CD14-positive monocyte (primary cell): Measurements from ENCODE around the gene HTRA3. TPM values are rescaled to one million over a fixed set of nuclear protein-coding genes. Genes with fewer than 3 reads are reported as not detected.

Experiments used
- DNase-seq, 3 donors: peaks; one replicate each; pipeline ENCODE4 v3.0.0-alpha.2; 2011 to 2022
- H2AFZ ChIP-seq: 2 replicates; pipeline ENCODE4 v1.6.0; 2012; ENCODE audit warnings: mild to moderate bottlenecking, low read depth, low read length, inconsistent platforms; ENCODE audit not compliant: insufficient read depth, poor library complexity, severe bottlenecking
- H3K27ac ChIP-seq, 2 donors: 1 replicate in 1 of 2; 2 replicates in 1 of 2; pipeline ENCODE4 v1.5.1; 2012 to 2013; ENCODE audit warnings: low read length in 2 of 2, control low read depth in 1 of 2, inconsistent platforms in 1 of 2, low read depth in 1 of 2, mild to moderate bottlenecking in 1 of 2
- H3K27me3 ChIP-seq, 2 donors: one replicate each; pipeline versions ENCODE4 v1.6.0 to v1.6.1; 2011 to 2013; ENCODE audit warnings: low read length in 2 of 2; ENCODE audit not compliant: control insufficient read depth in 2 of 2, insufficient read depth in 2 of 2
- H3K36me3 ChIP-seq, 2 donors: replicated peaks in 1 of 2; 1 replicate in 1 of 2; 2 replicates in 1 of 2; pipeline versions ENCODE4 v1.5.1 to v1.6.1; 2012 to 2013; ENCODE audit warnings: low read length in 2 of 2, control low read depth in 1 of 2, inconsistent platforms in 1 of 2, mild to moderate bottlenecking in 1 of 2; ENCODE audit not compliant: insufficient read depth in 2 of 2, control insufficient read depth in 1 of 2
- H3K4me1 ChIP-seq, 2 donors: 1 replicate in 1 of 2; 2 replicates in 1 of 2; pipeline versions ENCODE4 v1.5.1 to v1.6.1; 2012 to 2013; ENCODE audit warnings: low read length in 2 of 2, control low read depth in 1 of 2, inconsistent platforms in 1 of 2, mild to moderate bottlenecking in 1 of 2, moderate library complexity in 1 of 2; ENCODE audit not compliant: insufficient read depth in 2 of 2, control insufficient read depth in 1 of 2
- H3K4me2 ChIP-seq: replicated peaks from 2 replicates; pipeline ENCODE3; 2012; ENCODE audit warnings: low read length, moderate library complexity, mild to moderate bottlenecking; ENCODE audit not compliant: poor library complexity, severe bottlenecking; ENCODE audit errors: extremely low read depth
- H3K4me3 ChIP-seq, 3 experiments: fragments of 200-600 bp in 1 of 3; sonication (generic) in 1 of 3; replicated peaks in 1 of 3; 1 replicate in 2 of 3; 2 replicates in 1 of 3; pipeline ENCODE4 v1.5.1; 2011 to 2013; ENCODE audit warnings: low read length in 3 of 3, mild to moderate bottlenecking in 3 of 3, control low read depth in 2 of 3, low read depth in 2 of 3, inconsistent platforms in 1 of 3, moderate library complexity in 1 of 3
- H3K79me2 ChIP-seq: 2 replicates; pipeline ENCODE4 v1.6.0; 2012; ENCODE audit warnings: mild to moderate bottlenecking, control low read depth, inconsistent platforms, low read length, moderate library complexity; ENCODE audit not compliant: insufficient read depth
- H3K9ac ChIP-seq: 2 replicates; pipeline ENCODE4 v1.6.0; 2017; ENCODE audit warnings: low read length, mild to moderate bottlenecking; ENCODE audit not compliant: insufficient read depth, poor library complexity, severe bottlenecking
- H3K9me3 ChIP-seq, 2 donors: replicated peaks in 1 of 2; 1 replicate in 1 of 2; 2 replicates in 1 of 2; pipeline versions ENCODE4 v1.5.1 to v1.6.1; 2012 to 2013; ENCODE audit warnings: low read length in 2 of 2, control low read depth in 1 of 2; ENCODE audit not compliant: control insufficient read depth in 1 of 2, insufficient read depth in 1 of 2
- H4K20me1 ChIP-seq: 2 replicates; pipeline ENCODE4 v1.6.0; 2012; ENCODE audit warnings: mild to moderate bottlenecking, low read length, control low read depth, moderate library complexity; ENCODE audit not compliant: insufficient read depth
- H3K27ac Mint-ChIP-seq, 7 donors: one replicate each; pipeline ENCODE4 v1.8.0; 2020; ENCODE audit warnings: mild to moderate bottlenecking in 7 of 7, mixed read lengths in 7 of 7, moderate library complexity in 6 of 7, inconsistent platforms in 2 of 7
- H3K27me3 Mint-ChIP-seq, 3 donors: one replicate each; pipeline ENCODE4 v1.8.0; 2021 to 2022; ENCODE audit warnings: low read depth in 3 of 3, mild to moderate bottlenecking in 3 of 3, mixed read lengths in 3 of 3, moderate library complexity in 3 of 3, inconsistent platforms in 1 of 3
- H3K36me3 Mint-ChIP-seq, 2 donors: one replicate each; pipeline ENCODE4 v1.8.0; 2020; ENCODE audit warnings: mixed read lengths in 2 of 2, inconsistent platforms in 1 of 2, mild to moderate bottlenecking in 1 of 2
- H3K4me1 Mint-ChIP-seq: one replicate; pipeline ENCODE4 v1.8.0; 2020; ENCODE audit warnings: mild to moderate bottlenecking, mixed read lengths
- H3K4me3 Mint-ChIP-seq, 2 donors: one replicate each; pipeline ENCODE4 v1.8.0; 2020; ENCODE audit warnings: mild to moderate bottlenecking in 2 of 2, mixed read lengths in 2 of 2, moderate library complexity in 1 of 2
- H3K9me3 Mint-ChIP-seq, 7 donors: one replicate each; pipeline ENCODE4 v1.8.0; 2020 to 2022; ENCODE audit warnings: mixed read lengths in 7 of 7, mild to moderate bottlenecking in 6 of 7, moderate library complexity in 6 of 7, inconsistent platforms in 2 of 7
- CTCF ChIP-seq: fragments of 200-600 bp; IDR thresholded peaks from one replicate; pipeline ENCODE4 v1.8.0; 2022; ENCODE audit warnings: antibody characterized with exemption, mild to moderate bottlenecking
- WGBS: methylation state at CpG from one replicate; pipeline ENCODE4 v1.1.5; 2013; ENCODE audit warnings: missing lambda C conversion rate; ENCODE audit not compliant: insufficient coverage; 5-methylcytosine and 5-hydroxymethylcytosine counted together
- intact Hi-C, 2 donors: fragments of 100-400 bp; cut with micrococcal nuclease; formaldehyde crosslinking; loops; one replicate each; pipeline versions ENCODE4 v1.15.0 to v1.15.1; 2023
- polyA plus RNA-seq, 3 donors: library from polyadenylated mRNA; depleted of rRNA in 1 of 3; unstranded in 2 of 3; stranded (reverse) in 1 of 3; fragments of 300-500 nt in 2 of 3; fragments of >200 nt in 1 of 3; fragmentation: Illumina TruSeq in 2 of 3; gene quantifications; 1 replicate in 2 of 3; 2 replicates in 1 of 3; pipeline ENCODE4 v1.2.3, GENCODE V29; 2012 to 2021

HTRA3 gene
- polyA plus RNA-seq, 3 donors: not detected

- Histone ChIP-seq H3K4me3 (no peak overlapping the region), H3K9me3 (peaks cover 0 to 3% of the 10 kb centered on the region in 2 donors), H3K4me2 (no peak overlapping the region), H3K4me1 (peaks cover 0 to 6% of the 10 kb centered on the region in 2 donors), H4K20me1 (no peaks in the 10 kb centered on the region), H3K9ac (no peak overlapping the region), H3K79me2 (no peaks in the 10 kb centered on the region), H3K27ac (no peak overlapping the region), H3K27me3 (no peaks in the 10 kb centered on the region), H2AFZ (no peak overlapping the region), H3K36me3 (no peaks in the 10 kb centered on the region)
- Mint-ChIP-seq H3K27me3 (peaks cover 0 to under 1% (median 0%) of the 10 kb centered on the region in 3 donors), H3K36me3 (no peaks in the 10 kb centered on the region), H3K4me1 (peaks cover 16% of the 10 kb centered on the region), H3K4me3 (no peak overlapping the region), H3K27ac (peak overlapping the region in 1 of 7 donors; percentile 10), H3K9me3 (peaks cover 5 to 16% (median 10%) of the 10 kb centered on the region in 7 donors)
- 44% methylated on average over 3 of the region's 7 CpGs for WGBS
- intact Hi-C loops: no loop called here
- DNase-seq: peak in 1 of 3 donors; percentile 55
- no peak for TF ChIP-seq CTCF
Observed at GRCh38 chr4:8336412-8337075, 67.0 kb downstream of the HTRA3 start.

GRCh38 chr4:8338351-8338961, 68.9 kb downstream of the HTRA3 start:
- H3K4me3 ChIP-seq: no peak overlapping the region
- H3K9me3 ChIP-seq: peaks cover 0 to 3% of the 10 kb centered on the region in 2 donors
- no peak overlapping the region for H3K27ac ChIP-seq
- H3K27me3 ChIP-seq: no peaks in the 10 kb centered on the region
- H3K4me2 ChIP-seq: no peak overlapping the region
- Mint-ChIP-seq H3K27ac (peak overlapping the region in 1 of 7 donors; percentile 35), H3K9me3 (peaks cover 5 to 12% (median 7%) of the 10 kb centered on the region in 7 donors), H3K36me3 (no peaks in the 10 kb centered on the region), H3K4me3 (no peak overlapping the region), H3K27me3 (peaks cover 0 to under 1% (median 0%) of the 10 kb centered on the region in 3 donors), H3K4me1 (peaks cover 16% of the 10 kb centered on the region)
- no peak overlapping the region for H3K9ac ChIP-seq
- WGBS: no CpG with 5 or more reads among the region's 4 CpGs
- H3K4me1 ChIP-seq: peaks cover 0 to 6% of the 10 kb centered on the region in 2 donors
- H4K20me1 ChIP-seq: no peaks in the 10 kb centered on the region
- TF ChIP-seq CTCF: no peak
- no peaks in the 10 kb centered on the region for H3K36me3 ChIP-seq
- no peaks in the 10 kb centered on the region for H3K79me2 ChIP-seq
- no peak overlapping the region for H2AFZ ChIP-seq
- intact Hi-C loops: no loop called here
- peak; percentile 4 to 49 (median 16) for DNase-seq
